ENCODE data around the gene SHC1.

SHC1 gene

GRCh38 chr1:154973344-154974101 is 3.0 kb upstream of the SHC1 start:
- DNase-seq (ENCODE audit: low read depth), result peak; percentile 76

GRCh38 chr1:154972517-154973343 is 2.2 kb upstream of the SHC1 start:
- DNase-seq (ENCODE audit: low read depth), result no peak

- DNase-seq (ENCODE audit: low read depth), result no peak
These were observed 1.6 kb upstream of the SHC1 start for GRCh38 chr1:154972213-154972516.

- DNase-seq (ENCODE audit: low read depth), result no peak
These were observed 923 bp upstream of the SHC1 start for GRCh38 chr1:154971341-154971998.

GRCh38 chr1:154969860-154970452 is 591 bp downstream of the SHC1 start:
- no peak for DNase-seq (ENCODE audit: low read depth)

- no peak for DNase-seq (ENCODE audit: low read depth)
These were observed 1.3 kb downstream of the SHC1 start for GRCh38 chr1:154969246-154969645.

- no peak for DNase-seq (ENCODE audit: low read depth)
These were observed 1.8 kb downstream of the SHC1 start for GRCh38 chr1:154968731-154969130.

GRCh38 chr1:154967331-154967950 is 3.1 kb downstream of the SHC1 start:
- no peak for DNase-seq (ENCODE audit: low read depth)

GRCh38 chr1:154966111-154966510 is 4.4 kb downstream of the SHC1 start:
- no peak for DNase-seq (ENCODE audit: low read depth)

- no peak for DNase-seq (ENCODE audit: low read depth)
These were observed 6.2 kb downstream of the SHC1 start for GRCh38 chr1:154964359-154964758.

GRCh38 chr1:154963643-154964042 is 6.9 kb downstream of the SHC1 start:
- no peak for DNase-seq (ENCODE audit: low read depth)

GRCh38 chr1:154962795-154963330 is 7.7 kb downstream of the SHC1 start:
- no peak for DNase-seq (ENCODE audit: low read depth)

- DNase-seq (ENCODE audit: low read depth), result no peak
These were observed 8.3 kb downstream of the SHC1 start for GRCh38 chr1:154962156-154962749.

- DNase-seq (ENCODE audit: low read depth), result peak; percentile 69
These were observed 9.1 kb downstream of the SHC1 start, which contains the start of gene PYGO2 for GRCh38 chr1:154961207-154962155. TSS of gene PYGO2 (minus strand) at chr1:154961782. CDS start at chr1:154961576, 206 bp downstream.

GRCh38 chr1:154960446-154961136 is 10.0 kb downstream of the SHC1 start:
- DNase-seq (ENCODE audit: low read depth), result no peak

GRCh38 chr1:154959426-154959780 is 11.1 kb downstream of the SHC1 start:
- DNase-seq (ENCODE audit: low read depth), result no peak

- no peak for DNase-seq (ENCODE audit: low read depth)
These were observed 11.7 kb downstream of the SHC1 start for GRCh38 chr1:154958681-154959425.

- no peak for DNase-seq (ENCODE audit: low read depth)
These were observed 12.5 kb downstream of the SHC1 start for GRCh38 chr1:154958036-154958435.

GRCh38 chr1:154957091-154957657 is 13.4 kb downstream of the SHC1 start:
- no peak for DNase-seq (ENCODE audit: low read depth)
